ENCODE data around the gene MOB3A.
"Not testable (repeated sequence)": the region's sequence is repeated elsewhere in the genome, so short reads cannot be mapped to it uniquely, and the experiment has no call there.

The MOB3A gene

DNA sequence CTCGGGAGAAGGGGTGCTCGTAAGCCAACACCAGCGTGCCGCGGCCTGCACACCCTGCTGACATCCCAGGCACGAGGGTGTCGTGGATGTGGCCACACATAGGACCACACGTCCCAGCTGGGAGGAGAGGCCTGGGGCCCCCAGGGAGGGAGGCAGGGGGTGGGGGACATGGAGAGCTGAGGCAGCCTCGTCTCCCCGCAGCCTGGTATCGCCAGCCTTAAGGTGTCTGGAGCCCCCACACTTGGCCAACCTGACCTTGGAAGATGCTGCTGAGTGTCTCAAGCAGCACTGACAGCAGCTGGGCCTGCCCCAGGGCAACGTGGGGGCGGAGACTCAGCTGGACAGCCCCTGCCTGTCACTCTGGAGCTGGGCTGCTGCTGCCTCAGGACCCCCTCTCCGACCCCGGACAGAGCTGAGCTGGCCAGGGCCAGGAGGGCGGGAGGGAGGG, 3.0 kb upstream of the MOB3A start:
- H3K9ac ChIP-seq (ENCODE audit: low read depth, low read length), result no peak overlapping the region
- no peaks in the 10 kb centered on the region for H3K27me3 ChIP-seq (ENCODE audit: control insufficient read depth, insufficient read depth, low read length)
- H3K36me3 ChIP-seq (ENCODE audit: control insufficient read depth, insufficient read depth, low read length), result peaks cover 42% of the 10 kb centered on the region
- no peaks in the 10 kb centered on the region for H3K4me1 ChIP-seq (ENCODE audit: control insufficient read depth, insufficient read depth, low read length)
- no peaks in the 10 kb centered on the region for H3K9me3 ChIP-seq (ENCODE audit: control insufficient read depth, insufficient read depth, low read length)
- no peak overlapping the region for H3K4me3 ChIP-seq (ENCODE audit: low read depth, low read length)

GRCh38 chr19:2097886-2098327, 1.8 kb upstream of the MOB3A start:
- H3K4me3 ChIP-seq (ENCODE audit: low read depth, low read length), result no peak overlapping the region
- H3K27me3 ChIP-seq (ENCODE audit: control insufficient read depth, insufficient read depth, low read length), result no peaks in the 10 kb centered on the region

DNA sequence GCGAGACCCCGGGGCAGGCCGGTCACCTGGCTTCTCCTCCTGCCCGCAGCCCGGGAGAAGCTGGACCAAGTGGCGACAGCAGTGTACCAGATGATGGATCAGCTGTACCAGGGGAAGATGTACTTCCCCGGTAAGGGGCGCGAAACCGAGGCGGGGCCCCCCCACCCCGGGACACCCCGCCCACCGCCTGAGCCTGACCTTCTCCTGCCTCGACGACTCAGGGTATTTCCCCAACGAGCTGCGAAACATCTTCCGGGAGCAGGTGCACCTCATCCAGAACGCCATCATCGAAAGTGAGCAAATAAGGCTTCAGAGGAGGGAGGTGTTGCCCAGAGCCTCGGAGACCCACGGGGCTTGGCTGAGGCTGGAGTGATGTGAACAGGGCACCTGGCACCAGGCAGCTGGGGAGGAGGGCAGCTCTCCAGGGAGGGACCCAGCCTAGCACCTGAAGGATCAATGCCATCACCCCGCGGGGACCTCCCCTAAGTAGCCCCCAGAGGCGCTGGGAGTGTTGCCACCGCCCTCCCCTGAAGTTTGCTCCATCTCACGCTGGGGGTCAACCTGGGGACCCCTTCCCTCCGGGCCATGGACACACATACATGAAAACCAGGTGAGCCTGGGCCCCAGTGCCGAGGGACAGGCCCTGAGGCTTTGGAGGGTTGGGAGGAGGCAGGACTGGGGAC, 1.2 kb upstream of the MOB3A start:
- H3K9ac ChIP-seq (ENCODE audit: low read depth, low read length), result no peak overlapping the region
- H3K4me3 ChIP-seq (ENCODE audit: low read depth, low read length), result peak overlapping the region; percentile 55
- H3K9me3 ChIP-seq (ENCODE audit: control insufficient read depth, insufficient read depth, low read length), result no peaks in the 10 kb centered on the region
- H3K4me1 ChIP-seq (ENCODE audit: control insufficient read depth, insufficient read depth, low read length), result no peaks in the 10 kb centered on the region
- H3K36me3 ChIP-seq (ENCODE audit: control insufficient read depth, insufficient read depth, low read length), result peaks cover 31% of the 10 kb centered on the region
- no peaks in the 10 kb centered on the region for H3K27me3 ChIP-seq (ENCODE audit: control insufficient read depth, insufficient read depth, low read length)

More at GRCh38 chr19:2097886-2098327, 1.8 kb upstream of the MOB3A start:
- Histone ChIP-seq H3K36me3 (ENCODE audit: control insufficient read depth, insufficient read depth, low read length) (peaks cover 33% of the 10 kb centered on the region), H3K9me3 (ENCODE audit: control insufficient read depth, insufficient read depth, low read length) (no peaks in the 10 kb centered on the region), H3K4me1 (ENCODE audit: control insufficient read depth, insufficient read depth, low read length) (no peaks in the 10 kb centered on the region), H3K9ac (ENCODE audit: low read depth, low read length) (no peak overlapping the region)

DNA sequence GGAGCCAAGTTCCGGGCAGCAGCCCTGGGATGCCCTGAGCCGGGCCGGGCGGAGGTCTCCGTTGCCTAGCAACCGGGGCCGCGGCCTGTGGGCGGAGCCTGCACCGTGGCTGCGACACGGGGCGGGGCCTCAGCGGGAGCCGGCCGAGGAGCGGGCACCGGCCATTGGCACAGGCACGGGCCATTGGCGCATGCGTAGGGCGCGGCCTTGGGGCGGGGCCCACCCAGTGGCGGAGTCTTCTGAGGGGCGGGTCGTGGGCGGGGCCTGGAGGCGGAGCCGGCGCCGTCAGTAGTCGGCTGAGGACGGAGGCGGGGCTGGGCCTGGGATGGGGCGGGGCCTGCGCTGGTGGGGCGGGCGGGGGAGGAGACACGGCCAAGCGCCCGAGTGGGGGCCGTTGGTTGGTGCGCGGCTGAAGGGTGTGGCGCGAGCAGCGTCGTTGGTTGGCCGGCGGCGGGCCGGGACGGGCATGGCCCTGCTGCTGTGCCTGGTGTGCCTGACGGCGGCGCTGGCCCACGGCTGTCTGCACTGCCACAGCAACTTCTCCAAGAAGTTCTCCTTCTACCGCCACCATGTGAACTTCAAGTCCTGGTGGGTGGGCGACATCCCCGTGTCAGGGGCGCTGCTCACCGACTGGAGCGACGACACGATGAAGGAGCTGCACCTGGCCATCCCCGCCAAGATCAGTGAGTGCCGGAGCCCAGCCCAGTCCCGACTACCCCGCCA, 515 bp upstream of the MOB3A start, which contains the start of gene IZUMO4:
TSS of gene IZUMO4 (plus strand) at position 436 of the 723 bp plus-strand sequence. CDS start at position 467, 31 bp downstream.
- Histone ChIP-seq H3K4me3 (ENCODE audit: low read depth, low read length) (peak within 1 kb of the TSS; percentile 55), H3K4me1 (ENCODE audit: control insufficient read depth, insufficient read depth, low read length) (no peaks in the 10 kb centered on the region), H3K36me3 (ENCODE audit: control insufficient read depth, insufficient read depth, low read length) (peaks cover 24% of the 10 kb centered on the region), H3K9ac (ENCODE audit: low read depth, low read length) (no peak within 1 kb of the TSS), H3K9me3 (ENCODE audit: control insufficient read depth, insufficient read depth, low read length) (no peaks in the 10 kb centered on the region), H3K27me3 (ENCODE audit: control insufficient read depth, insufficient read depth, low read length) (no peaks in the 10 kb centered on the region)

GRCh38 chr19:2091926-2092525, 4.1 kb downstream of the MOB3A start:
- not testable (repeated sequence) for H3K4me1 ChIP-seq (ENCODE audit: control insufficient read depth, insufficient read depth, low read length); H3K4me3 ChIP-seq (ENCODE audit: low read depth, low read length)

GRCh38 chr19:2089727-2090053, 6.4 kb downstream of the MOB3A start:
- H3K4me3 ChIP-seq (ENCODE audit: low read depth, low read length), result no peak overlapping the region
- H3K9me3 ChIP-seq (ENCODE audit: control insufficient read depth, insufficient read depth, low read length), result no peaks in the 10 kb centered on the region
- H3K27me3 ChIP-seq (ENCODE audit: control insufficient read depth, insufficient read depth, low read length), result no peaks in the 10 kb centered on the region
- no peak overlapping the region for H3K9ac ChIP-seq (ENCODE audit: low read depth, low read length)
- no peaks in the 10 kb centered on the region for H3K4me1 ChIP-seq (ENCODE audit: control insufficient read depth, insufficient read depth, low read length)
- H3K36me3 ChIP-seq (ENCODE audit: control insufficient read depth, insufficient read depth, low read length), result peaks cover 2% of the 10 kb centered on the region

More at GRCh38 chr19:2091926-2092525, 4.1 kb downstream of the MOB3A start:
- H3K9me3 ChIP-seq (ENCODE audit: control insufficient read depth, insufficient read depth, low read length); H3K9ac ChIP-seq (ENCODE audit: low read depth, low read length); H3K27me3 ChIP-seq (ENCODE audit: control insufficient read depth, insufficient read depth, low read length); H3K36me3 ChIP-seq (ENCODE audit: control insufficient read depth, insufficient read depth, low read length): not testable (repeated sequence)

DNA sequence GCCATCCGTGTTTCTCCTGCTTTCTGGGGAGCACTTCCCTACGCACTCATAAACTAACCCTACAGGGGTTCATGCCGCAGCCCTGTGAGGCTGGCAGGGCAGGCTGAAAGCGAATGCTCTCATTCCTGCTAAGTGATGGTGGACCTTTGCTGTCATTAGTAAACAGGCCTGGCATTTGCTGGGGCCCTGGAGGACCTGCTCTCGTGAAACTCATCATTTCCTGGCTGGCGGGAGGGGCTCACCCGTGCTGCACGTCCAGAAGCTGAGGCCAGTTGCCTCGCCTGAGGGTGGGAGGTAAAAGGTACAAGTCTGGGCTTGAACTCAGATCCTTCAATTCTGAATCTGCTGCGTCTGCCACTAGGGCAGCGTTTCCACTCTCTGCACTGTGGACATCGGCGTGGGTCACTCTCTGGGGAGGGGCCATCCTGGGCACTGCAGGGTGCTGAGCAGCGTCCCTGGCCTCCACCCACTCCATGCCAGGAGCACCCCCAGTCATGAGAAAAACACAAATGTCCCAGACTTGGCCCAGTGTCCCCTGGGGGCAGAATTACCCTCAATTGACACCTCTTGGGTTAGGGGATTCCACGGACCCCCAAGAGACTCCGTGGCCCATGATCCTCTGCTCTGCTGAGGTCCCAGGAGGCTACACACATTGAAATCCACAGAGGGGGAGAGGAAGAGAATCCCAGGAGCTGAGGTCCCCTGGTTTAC, 7.0 kb downstream of the MOB3A start:
- Histone ChIP-seq H3K36me3 (ENCODE audit: control insufficient read depth, insufficient read depth, low read length) (peaks cover 2% of the 10 kb centered on the region), H3K9me3 (ENCODE audit: control insufficient read depth, insufficient read depth, low read length) (no peaks in the 10 kb centered on the region), H3K9ac (ENCODE audit: low read depth, low read length) (no peak overlapping the region), H3K27me3 (ENCODE audit: control insufficient read depth, insufficient read depth, low read length) (no peaks in the 10 kb centered on the region), H3K4me3 (ENCODE audit: low read depth, low read length) (no peak overlapping the region), H3K4me1 (ENCODE audit: control insufficient read depth, insufficient read depth, low read length) (no peaks in the 10 kb centered on the region)

- Histone ChIP-seq H3K36me3 (ENCODE audit: control insufficient read depth, insufficient read depth, low read length) (peaks cover 2% of the 10 kb centered on the region), H3K4me3 (ENCODE audit: low read depth, low read length) (no peak overlapping the region), H3K27me3 (ENCODE audit: control insufficient read depth, insufficient read depth, low read length) (no peaks in the 10 kb centered on the region), H3K9me3 (ENCODE audit: control insufficient read depth, insufficient read depth, low read length) (no peaks in the 10 kb centered on the region), H3K9ac (ENCODE audit: low read depth, low read length) (no peak overlapping the region), H3K4me1 (ENCODE audit: control insufficient read depth, insufficient read depth, low read length) (no peaks in the 10 kb centered on the region)
Measured at GRCh38 chr19:2087621-2088100, 8.5 kb downstream of the MOB3A start.

DNA sequence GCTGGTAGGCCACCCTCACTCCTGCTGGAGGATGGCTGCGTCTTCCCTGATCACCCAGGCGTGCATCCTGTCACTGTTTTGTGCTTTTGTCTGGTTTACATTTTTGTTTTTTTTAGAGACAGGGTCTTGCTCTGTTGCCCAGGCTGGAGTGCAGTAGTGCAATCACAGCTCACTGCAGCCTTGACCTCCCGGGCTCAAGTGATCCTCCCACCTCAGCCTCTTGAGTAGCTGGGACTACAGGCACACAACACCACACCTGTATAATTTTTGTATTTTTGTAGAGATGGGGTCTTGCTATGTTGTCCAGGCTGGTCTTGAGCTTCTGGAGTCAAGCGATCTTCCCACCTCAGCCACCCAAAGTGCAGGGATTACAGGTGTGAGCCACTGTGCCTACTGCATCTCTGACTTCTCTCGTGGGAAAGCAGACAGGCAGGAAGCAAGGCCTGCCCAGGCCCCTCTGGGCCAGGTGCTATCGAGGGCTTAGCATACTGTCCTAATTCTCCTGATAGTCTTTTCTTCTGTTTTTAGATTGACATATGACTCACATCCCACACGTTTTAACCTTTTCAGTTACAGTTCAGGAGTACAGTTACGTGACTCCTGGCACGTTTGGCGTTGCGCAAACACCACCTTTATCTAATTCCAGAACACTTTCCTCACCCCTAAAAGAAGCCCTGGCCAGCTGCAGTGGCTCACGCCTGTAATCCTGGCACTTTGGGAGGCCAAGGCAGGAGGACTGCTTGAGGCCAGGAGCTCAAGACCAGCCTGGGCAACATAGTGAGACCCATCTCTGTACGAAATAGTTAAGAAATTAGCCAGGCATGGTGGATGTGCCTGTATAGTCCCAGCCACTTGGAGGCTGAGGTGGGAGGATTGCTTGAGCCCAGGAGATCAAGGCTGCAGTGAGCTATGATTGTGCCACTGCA, 9.2 kb downstream of the MOB3A start:
- H3K9me3 ChIP-seq (ENCODE audit: control insufficient read depth, insufficient read depth, low read length); H3K4me3 ChIP-seq (ENCODE audit: low read depth, low read length); H3K9ac ChIP-seq (ENCODE audit: low read depth, low read length); H3K36me3 ChIP-seq (ENCODE audit: control insufficient read depth, insufficient read depth, low read length); H3K27me3 ChIP-seq (ENCODE audit: control insufficient read depth, insufficient read depth, low read length); H3K4me1 ChIP-seq (ENCODE audit: control insufficient read depth, insufficient read depth, low read length): not testable (repeated sequence)

DNA sequence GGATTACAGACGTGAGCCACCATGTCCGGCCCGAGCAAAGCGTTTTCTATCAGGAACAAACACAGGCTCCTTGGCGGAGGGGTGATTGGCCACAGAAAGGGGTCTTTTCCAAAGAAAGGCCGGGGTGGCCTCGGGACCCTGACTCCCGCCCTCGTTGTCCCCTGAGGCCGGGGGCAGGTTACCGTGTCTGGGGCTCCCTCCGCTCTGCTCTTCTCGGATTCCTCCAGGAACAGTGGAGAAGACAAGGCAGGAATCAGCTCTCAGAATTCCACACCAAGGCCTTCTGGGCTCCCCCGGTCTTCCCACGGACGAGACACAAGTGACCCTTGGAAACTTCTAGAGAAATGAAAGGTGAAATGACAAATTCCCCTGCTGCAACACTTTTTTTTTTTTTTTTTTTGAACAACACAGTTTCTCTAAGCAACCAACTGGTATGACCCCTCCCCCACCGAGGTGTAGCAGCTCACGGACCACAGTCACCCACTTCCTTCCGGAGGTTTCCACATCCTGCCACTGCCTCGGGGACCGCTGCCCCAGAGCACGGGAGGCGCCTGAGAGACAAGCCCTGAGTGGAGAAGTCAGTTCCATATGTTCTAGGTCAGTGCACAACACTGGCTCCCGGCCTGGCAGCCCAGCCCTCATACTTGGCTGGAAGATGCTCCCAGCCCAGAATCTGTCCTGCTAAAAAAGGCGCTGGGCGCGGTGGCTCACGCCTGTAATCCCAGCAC, 11.0 kb downstream of the MOB3A start:
- Histone ChIP-seq H3K27me3 (ENCODE audit: control insufficient read depth, insufficient read depth, low read length) (no peaks in the 10 kb centered on the region), H3K4me1 (ENCODE audit: control insufficient read depth, insufficient read depth, low read length) (no peaks in the 10 kb centered on the region), H3K36me3 (ENCODE audit: control insufficient read depth, insufficient read depth, low read length) (peaks cover 2% of the 10 kb centered on the region), H3K9ac (ENCODE audit: low read depth, low read length) (no peak overlapping the region), H3K9me3 (ENCODE audit: control insufficient read depth, insufficient read depth, low read length) (no peaks in the 10 kb centered on the region), H3K4me3 (ENCODE audit: low read depth, low read length) (no peak overlapping the region)

Data from iPS-15b (cell line).